Liver (tissue), 2 donors: ENCODE measurements around the gene PITRM1.

Source experiments
- TAF1 ChIP-seq: conservative IDR thresholded peaks from 2 replicates; pipeline ENCODE4 v1.6.1; 2016; ENCODE audit warnings: antibody characterized with exemption, mild to moderate bottlenecking
- YY1 ChIP-seq: IDR thresholded peaks from 2 replicates; pipeline ENCODE4 v1.6.1; 2016; ENCODE audit warnings: antibody characterized with exemption, mild to moderate bottlenecking
- donor health status: healthy.

GRCh38 chr10:3108575-3109105, 63.9 kb downstream of the PITRM1 start:
- TF ChIP-seq YY1 (no peak), TAF1 (no peak)
